Right lobe of liver (tissue), 6 donors: Measurements from ENCODE around the gene ADAMTS4. TPM values are rescaled to one million over a fixed set of nuclear protein-coding genes. Genes with fewer than 3 reads are reported as not detected.

Source experiments
- ATAC-seq, 4 donors: fragments of 200-7000 bp; cut with Tn5 transposase; one replicate each; pipeline ENCODE4 v1.9.1; 2020; ENCODE audit warnings: mild to moderate bottlenecking in 4 of 4, moderate library complexity in 4 of 4
- DNase-seq, 3 donors: peaks; one replicate each; pipeline ENCODE4 v3.0.0-alpha.2; 2020
- H3K27ac ChIP-seq, 3 donors: fragments of 200-600 bp; one replicate each; pipeline ENCODE4 v1.8.0; 2022
- H3K27me3 ChIP-seq, 2 donors: fragments of 200-600 bp; one replicate each; pipeline ENCODE4 v1.8.0; 2022
- H3K36me3 ChIP-seq, 4 donors: fragments of 200-600 bp; sonication (generic) in 1 of 4; one replicate each; pipeline versions ENCODE4 v1.5.1 to v1.8.0; 2017 to 2022; ENCODE audit warnings: control low read depth in 1 of 4
- H3K4me1 ChIP-seq, 4 donors: fragments of 200-600 bp; sonication (generic) in 1 of 4; one replicate each; pipeline versions ENCODE4 v1.5.1 to v1.8.0; 2017 to 2022; ENCODE audit warnings: control low read depth in 1 of 4
- H3K4me3 ChIP-seq, 3 donors: fragments of 200-600 bp; one replicate each; pipeline ENCODE4 v1.8.0; 2022
- H3K9me3 ChIP-seq, 4 donors: fragments of 200-600 bp; sonication (generic) in 1 of 4; one replicate each; pipeline versions ENCODE4 v1.5.1 to v1.8.0; 2017 to 2022; ENCODE audit warnings: control low read depth in 1 of 4
- CTCF ChIP-seq, 4 donors: fragments of 200-600 bp in 3 of 4; fragments of 450-650 bp in 1 of 4; IDR thresholded peaks; one replicate each; pipeline versions ENCODE4 v1.5.1 to v1.8.0; 2016 to 2022; ENCODE audit warnings: antibody characterized with exemption in 4 of 4, mild to moderate bottlenecking in 2 of 4
- POLR2A ChIP-seq: fragments of 450-650 bp; IDR thresholded peaks from one replicate; pipeline ENCODE4 v1.6.1; 2017; ENCODE audit warnings: antibody characterized with exemption, mild to moderate bottlenecking
- WGBS: methylation state at CpG from one replicate; pipeline ENCODE4 v1.1.6; 2018; ENCODE audit warnings: low coverage, low lambda C conversion rate; ENCODE audit not compliant: insufficient coverage; ENCODE audit errors: missing lambda C conversion rate; 5-methylcytosine and 5-hydroxymethylcytosine counted together
- intact Hi-C, 2 donors: fragments of 100-400 bp; cut with DNase I; formaldehyde crosslinking; loops; one replicate each; pipeline versions ENCODE4 v1.11.2 to v1.14.1; 2022
- total RNA-seq, 6 experiments: library from RNA; depleted of rRNA in 2 of 6; stranded (reverse); fragments of >200 nt in 2 of 6; fragmentation: NEBNext Ultra II Directional in 3 of 6; extraction: Animal tissue kit (Norgen Biotek cat#: 25700) in 3 of 6; gene quantifications; one replicate each; pipeline versions ENCODE4 v1.1.0 to v1.2.4, GENCODE V29; 2016 to 2023
- donor health status: DM: no; HTN: yes; CAD: no.
- donor health status: DM: no; HTN: no; CAD: no.
- donor health status: DM: no; HTN: no; CAD: no.
- donor health status: DM: no; HTN: yes; CAD: no.
- donor health status: DM: no; HTN: yes; CAD: no.

The ADAMTS4 gene
- total RNA-seq, 6 experiments from 2014 or later, result 0.29 to 11.0 (median 2.1) TPM

- intact Hi-C loops, result loop anchor here (10.0 kb wide), 2 partner anchors 184 to 194 kb away; no protein-coding TSS in a partner anchor
- no peaks in the 10 kb centered on the region for H3K9me3 ChIP-seq
- H3K4me1 ChIP-seq, result peaks cover 0 to 23% (median 13%) of the 10 kb centered on the region in 4 donors
- H3K27ac ChIP-seq, result no peak overlapping the region
- H3K36me3 ChIP-seq, result no peaks in the 10 kb centered on the region
- ATAC-seq (no peak), DNase-seq (peak in 2 of 3 donors; percentile 23 to 49)
- no peak for TF ChIP-seq CTCF (IDR thresholded peaks at IDR 0.05)
- no peak for TF ChIP-seq POLR2A
- no peaks in the 10 kb centered on the region for H3K27me3 ChIP-seq
- WGBS, result 40% methylated on average over 1 of the region's 22 CpGs
- no peak overlapping the region for H3K4me3 ChIP-seq
Measured at GRCh38 chr1:161190962-161191521, 7.8 kb downstream of the ADAMTS4 start.

GRCh38 chr1:161189036-161189435 is 9.8 kb downstream of the ADAMTS4 start:
- Histone ChIP-seq H3K4me1 (peaks cover 0 to 23% (median 11%) of the 10 kb centered on the region in 4 donors), H3K9me3 (no peaks in the 10 kb centered on the region), H3K27ac (no peak overlapping the region), H3K36me3 (no peaks in the 10 kb centered on the region), H3K27me3 (no peaks in the 10 kb centered on the region), H3K4me3 (no peak overlapping the region)
- no peak for ATAC-seq
- WGBS, result 91% methylated on average over 5 of the region's 5 CpGs
- TF ChIP-seq POLR2A (no peak), CTCF (IDR thresholded peaks at IDR 0.05) (no peak)
- intact Hi-C loops, result no loop called here
- DNase-seq, result peak in 1 of 3 donors; percentile 7

GRCh38 chr1:161188381-161188780 is 10.5 kb downstream of the ADAMTS4 start:
- DNase-seq (no peak), ATAC-seq (no peak)
- Histone ChIP-seq H3K27ac (no peak overlapping the region), H3K27me3 (no peaks in the 10 kb centered on the region), H3K4me3 (no peak overlapping the region), H3K36me3 (no peaks in the 10 kb centered on the region), H3K4me1 (peaks cover 0 to 17% (median 7%) of the 10 kb centered on the region in 4 donors), H3K9me3 (no peaks in the 10 kb centered on the region)
- intact Hi-C loops, result no loop called here
- no peak for TF ChIP-seq POLR2A
- TF ChIP-seq CTCF (IDR thresholded peaks at IDR 0.05), result no peak
- 70% methylated on average over 4 of the region's 6 CpGs for WGBS

GRCh38 chr1:161187311-161187710 is 11.5 kb downstream of the ADAMTS4 start:
- ATAC-seq (no peak), DNase-seq (peak in 2 of 3 donors; percentile 12 to 26)
- WGBS, result 70% methylated on average over 3 of the region's 3 CpGs
- H3K4me1 ChIP-seq, result peaks cover 0 to 9% (median 0%) of the 10 kb centered on the region in 4 donors
- H3K27ac ChIP-seq, result no peak overlapping the region
- intact Hi-C loops, result no loop called here
- no peak for TF ChIP-seq CTCF (IDR thresholded peaks at IDR 0.05)
- no peak for TF ChIP-seq POLR2A
- no peaks in the 10 kb centered on the region for H3K27me3 ChIP-seq
- no peaks in the 10 kb centered on the region for H3K36me3 ChIP-seq
- no peaks in the 10 kb centered on the region for H3K9me3 ChIP-seq
- H3K4me3 ChIP-seq, result no peak overlapping the region
